Mucosa of descending colon (tissue), 3 donors: Measurements from ENCODE around the gene AGGF1. TPM values are rescaled to one million over a fixed set of nuclear protein-coding genes. Genes with fewer than 3 reads are reported as not detected.

Source experiments
- ATAC-seq: fragments of 200-7000 bp; cut with Tn5 transposase; one replicate; pipeline ENCODE4 v1.9.1; 2020; ENCODE audit warnings: mild to moderate bottlenecking, moderate library complexity
- DNase-seq, 3 donors: peaks; one replicate each; pipeline ENCODE4 v3.0.0-alpha.2; 2020
- H3K36me3 ChIP-seq: fragments of 200-600 bp; one replicate; pipeline ENCODE4 v1.8.0; 2021; ENCODE audit warnings: low read depth, mild to moderate bottlenecking
- H3K4me1 ChIP-seq: fragments of 200-600 bp; one replicate; pipeline ENCODE4 v1.8.0; 2021; ENCODE audit warnings: low read depth, mild to moderate bottlenecking
- H3K4me3 ChIP-seq: fragments of 200-600 bp; one replicate; pipeline ENCODE4 v1.8.0; 2021; ENCODE audit warnings: mild to moderate bottlenecking
- H3K9me3 ChIP-seq: fragments of 200-600 bp; one replicate; pipeline ENCODE4 v1.8.0; 2021; ENCODE audit warnings: mild to moderate bottlenecking
- intact Hi-C, 2 donors: fragments of 100-400 bp; cut with DNase I in 1 of 2; cut with micrococcal nuclease in 1 of 2; formaldehyde crosslinking; loops; one replicate each; pipeline versions ENCODE4 v1.11.0 to v1.11.1; 2022; cut with DNase I, micrococcal nuclease
- long read RNA-seq, 2 donors: library from polyadenylated mRNA; unstranded; transcript quantifications; one replicate each; pipeline ENCODE4 v2.0.0, GENCODE V29; 2019 to 2021
- total RNA-seq, 3 donors: library from RNA; stranded (reverse); fragmentation: NEBNext Ultra II Directional in 2 of 3; extraction: Animal tissue kit (Norgen Biotek cat#: 25700) in 2 of 3; gene quantifications; one replicate each; pipeline versions ENCODE4 v1.2.1 to v1.2.4, GENCODE V29; 2021 to 2023
- TF ChIP-seq, protein P1 (sequence below): fragments of 200-600 bp; IDR thresholded peaks from one replicate; pipeline ENCODE4 v1.8.0; 2022; ENCODE audit warnings: antibody characterized with exemption, mild to moderate bottlenecking
- donor health status: DM: no; HTN: no; CAD: no; lungs with moderate emphysema.
- donor health status: DM: no; HTN: no; CAD: no.
- donor health status: DM: no; HTN: yes; CAD: no.

AGGF1 gene, protein sequence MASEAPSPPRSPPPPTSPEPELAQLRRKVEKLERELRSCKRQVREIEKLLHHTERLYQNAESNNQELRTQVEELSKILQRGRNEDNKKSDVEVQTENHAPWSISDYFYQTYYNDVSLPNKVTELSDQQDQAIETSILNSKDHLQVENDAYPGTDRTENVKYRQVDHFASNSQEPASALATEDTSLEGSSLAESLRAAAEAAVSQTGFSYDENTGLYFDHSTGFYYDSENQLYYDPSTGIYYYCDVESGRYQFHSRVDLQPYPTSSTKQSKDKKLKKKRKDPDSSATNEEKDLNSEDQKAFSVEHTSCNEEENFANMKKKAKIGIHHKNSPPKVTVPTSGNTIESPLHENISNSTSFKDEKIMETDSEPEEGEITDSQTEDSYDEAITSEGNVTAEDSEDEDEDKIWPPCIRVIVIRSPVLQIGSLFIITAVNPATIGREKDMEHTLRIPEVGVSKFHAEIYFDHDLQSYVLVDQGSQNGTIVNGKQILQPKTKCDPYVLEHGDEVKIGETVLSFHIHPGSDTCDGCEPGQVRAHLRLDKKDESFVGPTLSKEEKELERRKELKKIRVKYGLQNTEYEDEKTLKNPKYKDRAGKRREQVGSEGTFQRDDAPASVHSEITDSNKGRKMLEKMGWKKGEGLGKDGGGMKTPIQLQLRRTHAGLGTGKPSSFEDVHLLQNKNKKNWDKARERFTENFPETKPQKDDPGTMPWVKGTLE
- 10 to 100 TPM; 19.6 to 20.3 (median 20.2) TPM for total RNA-seq
- long read RNA-seq, donor 1, full-length matches to known transcripts = 23 of 28 reads
- long read RNA-seq, donor 1, partial matches to known transcripts = 3 of 28 reads
- long read RNA-seq, donor 1, other reads (novel, unspliced or antisense) = 2 of 28 reads
- long read RNA-seq, donor 2, full-length matches to known transcripts = 1 of 26 reads
- long read RNA-seq, donor 2, partial matches to known transcripts = 23 of 26 reads
- long read RNA-seq, donor 2, other reads (novel, unspliced or antisense) = 2 of 26 reads

DNA sequence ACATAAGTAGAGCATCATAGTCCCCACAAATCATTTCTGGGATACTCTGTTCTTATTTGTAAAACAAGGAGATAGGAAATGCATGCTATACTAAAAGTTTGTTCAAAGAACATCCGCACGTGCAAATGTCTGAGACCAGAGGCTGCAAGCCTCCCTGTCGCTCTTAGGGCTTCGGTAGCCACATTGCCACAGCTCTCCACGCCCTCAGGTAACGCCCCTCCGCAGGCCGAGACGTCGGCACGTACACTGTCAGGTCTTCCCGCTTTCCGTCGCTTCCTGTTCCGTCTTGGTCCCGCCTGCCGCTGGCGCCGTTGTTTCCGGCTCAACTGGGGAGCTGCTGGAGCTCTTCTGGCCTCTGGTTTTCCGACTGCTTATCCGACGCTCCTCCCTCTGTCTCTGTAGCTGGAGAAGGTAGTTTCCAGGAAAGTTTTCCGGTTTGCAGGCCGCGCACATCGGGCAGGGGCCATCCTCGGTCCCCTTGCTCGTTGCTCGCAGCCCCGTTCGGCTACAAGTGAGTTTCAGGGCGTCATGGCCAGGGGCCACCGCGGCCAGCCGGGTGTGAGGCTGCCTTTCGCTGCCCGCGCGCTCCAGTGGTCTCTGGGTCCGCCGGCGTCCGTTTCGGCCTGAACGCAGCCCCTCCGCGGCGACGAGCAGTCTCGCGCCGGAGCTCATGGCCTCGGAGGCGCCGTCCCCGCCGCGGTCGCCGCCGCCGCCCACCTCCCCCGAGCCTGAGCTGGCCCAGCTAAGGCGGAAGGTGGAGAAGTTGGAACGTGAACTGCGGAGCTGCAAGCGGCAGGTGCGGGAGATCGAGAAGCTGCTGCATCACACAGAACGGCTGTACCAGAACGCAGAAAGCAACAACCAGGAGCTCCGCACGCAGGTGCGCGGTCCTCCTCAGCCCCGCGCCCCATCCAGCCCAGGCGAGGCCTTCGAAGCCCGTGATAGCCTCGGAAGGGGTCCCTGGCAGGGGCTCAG lies at the start of gene AGGF1:
Gene AGGF1, plus strand, starts transcription at position 308 of the 975 bp plus-strand sequence. Its CDS starts 363 bp downstream, at position 671.
- Histone ChIP-seq H3K36me3 (no peaks in the 10 kb centered on the region), H3K9me3 (peaks cover 8% of the 10 kb centered on the region), H3K4me3 (peak within 1 kb of the TSS; percentile 95), H3K4me1 (peaks cover 10% of the 10 kb centered on the region)
- TF ChIP-seq, protein P1, sequence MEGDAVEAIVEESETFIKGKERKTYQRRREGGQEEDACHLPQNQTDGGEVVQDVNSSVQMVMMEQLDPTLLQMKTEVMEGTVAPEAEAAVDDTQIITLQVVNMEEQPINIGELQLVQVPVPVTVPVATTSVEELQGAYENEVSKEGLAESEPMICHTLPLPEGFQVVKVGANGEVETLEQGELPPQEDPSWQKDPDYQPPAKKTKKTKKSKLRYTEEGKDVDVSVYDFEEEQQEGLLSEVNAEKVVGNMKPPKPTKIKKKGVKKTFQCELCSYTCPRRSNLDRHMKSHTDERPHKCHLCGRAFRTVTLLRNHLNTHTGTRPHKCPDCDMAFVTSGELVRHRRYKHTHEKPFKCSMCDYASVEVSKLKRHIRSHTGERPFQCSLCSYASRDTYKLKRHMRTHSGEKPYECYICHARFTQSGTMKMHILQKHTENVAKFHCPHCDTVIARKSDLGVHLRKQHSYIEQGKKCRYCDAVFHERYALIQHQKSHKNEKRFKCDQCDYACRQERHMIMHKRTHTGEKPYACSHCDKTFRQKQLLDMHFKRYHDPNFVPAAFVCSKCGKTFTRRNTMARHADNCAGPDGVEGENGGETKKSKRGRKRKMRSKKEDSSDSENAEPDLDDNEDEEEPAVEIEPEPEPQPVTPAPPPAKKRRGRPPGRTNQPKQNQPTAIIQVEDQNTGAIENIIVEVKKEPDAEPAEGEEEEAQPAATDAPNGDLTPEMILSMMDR = no peak
- intact Hi-C loops = no loop called here
- peak; percentile 95 to 97 (median 96) for DNase-seq
- peak; percentile 100 for ATAC-seq

DNA sequence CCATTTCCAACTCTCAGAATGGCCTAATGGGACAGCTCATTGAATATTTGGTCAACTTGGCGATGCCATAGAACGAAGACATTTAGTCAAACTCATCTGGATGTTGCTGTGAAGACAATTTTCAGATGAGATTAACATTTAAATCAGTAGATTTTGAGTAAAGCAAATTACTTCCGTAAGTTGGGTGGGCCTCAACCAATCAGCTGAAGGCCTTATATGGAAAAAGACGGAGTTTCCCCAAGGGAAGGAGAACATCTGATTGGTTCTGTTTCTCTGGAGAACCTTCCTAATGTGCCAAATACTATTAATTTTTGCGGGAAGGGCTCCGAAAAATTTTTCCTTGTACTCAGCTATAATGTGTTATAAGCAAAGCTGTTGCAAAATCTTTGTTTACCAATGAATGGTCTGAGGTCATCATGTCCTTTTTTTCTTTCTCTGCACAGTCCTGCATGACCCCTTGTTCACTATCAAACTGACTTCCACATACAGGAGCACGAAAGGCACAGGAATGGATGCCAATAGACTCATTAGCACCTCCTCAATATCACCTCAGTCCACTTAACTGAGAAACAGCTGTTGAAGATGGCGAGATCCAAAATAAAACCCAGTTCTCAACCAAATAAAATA lies 49.6 kb upstream of the AGGF1 start:
- H3K4me1 ChIP-seq = no peaks in the 10 kb centered on the region
- no peak for DNase-seq
- H3K4me3 ChIP-seq = no peak overlapping the region
- TF ChIP-seq, protein P1 = no peak
- no peaks in the 10 kb centered on the region for H3K9me3 ChIP-seq
- intact Hi-C loops = no loop called here
- no peak for ATAC-seq
- H3K36me3 ChIP-seq = no peaks in the 10 kb centered on the region

DNA sequence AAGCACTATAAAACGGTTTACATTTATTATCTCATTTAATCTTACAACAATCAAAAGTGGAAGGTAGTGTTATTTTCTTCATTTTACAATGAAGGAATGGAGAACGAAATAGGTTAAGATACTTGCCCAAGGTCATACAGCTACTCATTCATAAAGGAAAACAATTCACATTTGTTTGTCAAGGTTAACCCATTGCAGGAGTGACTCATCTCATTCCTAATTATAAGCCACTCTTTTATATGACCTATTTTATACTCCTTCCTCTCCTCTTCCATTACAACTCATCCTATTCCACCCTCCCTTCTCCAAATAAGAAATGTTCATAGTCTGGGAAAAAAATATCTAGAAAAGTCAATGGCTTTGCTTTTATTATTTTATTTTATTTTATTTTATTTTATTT lies 47.8 kb upstream of the AGGF1 start:
- Histone ChIP-seq H3K9me3 (no peaks in the 10 kb centered on the region), H3K4me3 (no peak overlapping the region), H3K36me3 (no peaks in the 10 kb centered on the region), H3K4me1 (no peaks in the 10 kb centered on the region)
- ATAC-seq = no peak
- TF ChIP-seq, protein P1 = no peak
- intact Hi-C loops = no loop called here
- DNase-seq = no peak

DNA sequence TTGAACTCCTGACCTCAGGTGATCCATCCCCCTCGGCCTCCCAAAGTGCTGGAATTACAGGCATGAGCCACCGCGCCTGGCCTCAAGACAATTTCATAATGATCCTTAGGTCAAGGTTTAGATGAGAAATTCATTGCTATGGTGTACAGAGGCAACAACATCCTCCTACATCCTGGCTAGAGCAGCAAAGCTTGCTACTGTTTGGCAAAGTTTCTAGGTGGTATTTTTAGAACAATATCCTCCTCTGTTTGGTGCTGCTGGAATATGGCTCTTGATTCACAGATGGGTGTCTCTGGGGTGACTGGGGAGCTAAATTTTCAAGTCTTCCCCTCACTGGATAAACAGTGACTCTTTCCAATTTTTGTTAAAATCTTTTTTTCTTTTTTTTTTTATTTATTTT lies 46.7 kb upstream of the AGGF1 start:
- Histone ChIP-seq H3K4me1 (no peaks in the 10 kb centered on the region), H3K36me3 (no peaks in the 10 kb centered on the region), H3K9me3 (no peaks in the 10 kb centered on the region), H3K4me3 (no peak overlapping the region)
- TF ChIP-seq, protein P1 = no peak
- DNase-seq = no peak
- intact Hi-C loops = no loop called here
- ATAC-seq = no peak
